ENCODE measurements around the gene PPP1R16B. TPM values are rescaled to one million over a fixed set of nuclear protein-coding genes. Genes with fewer than 3 reads are reported as not detected.
A peak's percentile ranks its signal among the peaks of the same experiment; 100 is the strongest.

Gene PPP1R16B
- total RNA-seq, 2 donors from 2014 or later = 7.3 to 8.9 TPM

GRCh38 chr20:38889792-38890496, 84.4 kb downstream of the PPP1R16B start:
- H3K27me3 ChIP-seq (replicated peaks; ENCODE audit: insufficient read depth) = no peaks in the 10 kb centered on the region
- H3K36me3 ChIP-seq = no peaks in the 10 kb centered on the region
- DNase-seq (ENCODE audit: low spot score) (no peak), ATAC-seq (ENCODE audit: insufficient number of reproducible peaks, low FRiP score, low read depth) (no peak)
- TF ChIP-seq, protein P1, sequence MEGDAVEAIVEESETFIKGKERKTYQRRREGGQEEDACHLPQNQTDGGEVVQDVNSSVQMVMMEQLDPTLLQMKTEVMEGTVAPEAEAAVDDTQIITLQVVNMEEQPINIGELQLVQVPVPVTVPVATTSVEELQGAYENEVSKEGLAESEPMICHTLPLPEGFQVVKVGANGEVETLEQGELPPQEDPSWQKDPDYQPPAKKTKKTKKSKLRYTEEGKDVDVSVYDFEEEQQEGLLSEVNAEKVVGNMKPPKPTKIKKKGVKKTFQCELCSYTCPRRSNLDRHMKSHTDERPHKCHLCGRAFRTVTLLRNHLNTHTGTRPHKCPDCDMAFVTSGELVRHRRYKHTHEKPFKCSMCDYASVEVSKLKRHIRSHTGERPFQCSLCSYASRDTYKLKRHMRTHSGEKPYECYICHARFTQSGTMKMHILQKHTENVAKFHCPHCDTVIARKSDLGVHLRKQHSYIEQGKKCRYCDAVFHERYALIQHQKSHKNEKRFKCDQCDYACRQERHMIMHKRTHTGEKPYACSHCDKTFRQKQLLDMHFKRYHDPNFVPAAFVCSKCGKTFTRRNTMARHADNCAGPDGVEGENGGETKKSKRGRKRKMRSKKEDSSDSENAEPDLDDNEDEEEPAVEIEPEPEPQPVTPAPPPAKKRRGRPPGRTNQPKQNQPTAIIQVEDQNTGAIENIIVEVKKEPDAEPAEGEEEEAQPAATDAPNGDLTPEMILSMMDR (IDR thresholded peaks at IDR 0.05) = no peak
- H3K27ac ChIP-seq = no peak overlapping the region
- H3K4me3 ChIP-seq = no peak overlapping the region
- H3K9me3 ChIP-seq = no peaks in the 10 kb centered on the region
- no peaks in the 10 kb centered on the region for H3K4me1 ChIP-seq (ENCODE audit: control insufficient read depth in 1 of 2, low read depth in 2 of 2)

- ATAC-seq (ENCODE audit: insufficient number of reproducible peaks, low FRiP score, low read depth) = no peak
- no peak for DNase-seq (ENCODE audit: low spot score)
- Histone ChIP-seq H3K9me3 (no peaks in the 10 kb centered on the region), H3K36me3 (no peaks in the 10 kb centered on the region), H3K4me1 (ENCODE audit: control insufficient read depth in 1 of 2, low read depth in 2 of 2) (no peaks in the 10 kb centered on the region), H3K27ac (no peak overlapping the region), H3K4me3 (no peak overlapping the region), H3K27me3 (replicated peaks; ENCODE audit: insufficient read depth) (no peaks in the 10 kb centered on the region)
- TF ChIP-seq, protein P1 (IDR thresholded peaks at IDR 0.05) = no peak
These were observed 85.0 kb downstream of the PPP1R16B start for GRCh38 chr20:38890497-38890818.

GRCh38 chr20:38892091-38892981, 86.8 kb downstream of the PPP1R16B start:
- TF ChIP-seq, protein P1 (IDR thresholded peaks at IDR 0.05) = no peak
- no peak overlapping the region for H3K27ac ChIP-seq
- no peaks in the 10 kb centered on the region for H3K27me3 ChIP-seq (replicated peaks; ENCODE audit: insufficient read depth)
- no peak for ATAC-seq (ENCODE audit: insufficient number of reproducible peaks, low FRiP score, low read depth)
- no peak overlapping the region for H3K4me3 ChIP-seq
- no peaks in the 10 kb centered on the region for H3K36me3 ChIP-seq
- no peaks in the 10 kb centered on the region for H3K4me1 ChIP-seq (ENCODE audit: control insufficient read depth in 1 of 2, low read depth in 2 of 2)
- no peak for DNase-seq (ENCODE audit: low spot score)
- H3K9me3 ChIP-seq = no peaks in the 10 kb centered on the region

DNA sequence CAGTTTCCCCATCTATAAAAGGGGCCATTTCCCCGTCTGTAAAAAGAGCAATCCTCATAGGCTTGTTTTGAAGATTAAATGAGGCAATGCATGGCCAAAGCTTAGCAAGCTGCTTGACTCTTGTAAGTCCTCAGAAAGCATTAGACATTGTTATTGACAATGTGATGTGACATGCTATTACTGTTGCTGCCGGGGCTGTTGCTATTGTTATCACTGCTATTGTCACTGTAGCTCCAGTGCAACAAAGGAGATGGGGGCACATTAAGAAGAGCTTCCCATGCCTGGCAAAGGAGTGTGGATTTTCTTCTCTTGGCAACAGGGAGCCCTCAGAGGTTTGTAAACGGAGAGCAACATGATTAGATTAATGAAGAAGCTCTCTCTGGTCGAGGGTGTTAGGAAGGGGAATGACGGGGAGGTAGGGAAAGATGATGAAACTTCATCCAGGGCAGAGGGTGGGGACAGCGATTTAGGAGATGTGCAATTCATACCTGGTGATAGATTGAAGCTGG, 87.6 kb downstream of the PPP1R16B start:
- TF ChIP-seq, protein P1 (IDR thresholded peaks at IDR 0.05) = no peak
- no peaks in the 10 kb centered on the region for H3K4me1 ChIP-seq (ENCODE audit: control insufficient read depth in 1 of 2, low read depth in 2 of 2)
- H3K4me3 ChIP-seq = no peak overlapping the region
- H3K27ac ChIP-seq = no peak overlapping the region
- no peaks in the 10 kb centered on the region for H3K36me3 ChIP-seq
- H3K27me3 ChIP-seq (replicated peaks; ENCODE audit: insufficient read depth) = no peaks in the 10 kb centered on the region
- ATAC-seq (ENCODE audit: insufficient number of reproducible peaks, low FRiP score, low read depth) = no peak
- no peaks in the 10 kb centered on the region for H3K9me3 ChIP-seq
- DNase-seq (ENCODE audit: low spot score) = no peak

DNA sequence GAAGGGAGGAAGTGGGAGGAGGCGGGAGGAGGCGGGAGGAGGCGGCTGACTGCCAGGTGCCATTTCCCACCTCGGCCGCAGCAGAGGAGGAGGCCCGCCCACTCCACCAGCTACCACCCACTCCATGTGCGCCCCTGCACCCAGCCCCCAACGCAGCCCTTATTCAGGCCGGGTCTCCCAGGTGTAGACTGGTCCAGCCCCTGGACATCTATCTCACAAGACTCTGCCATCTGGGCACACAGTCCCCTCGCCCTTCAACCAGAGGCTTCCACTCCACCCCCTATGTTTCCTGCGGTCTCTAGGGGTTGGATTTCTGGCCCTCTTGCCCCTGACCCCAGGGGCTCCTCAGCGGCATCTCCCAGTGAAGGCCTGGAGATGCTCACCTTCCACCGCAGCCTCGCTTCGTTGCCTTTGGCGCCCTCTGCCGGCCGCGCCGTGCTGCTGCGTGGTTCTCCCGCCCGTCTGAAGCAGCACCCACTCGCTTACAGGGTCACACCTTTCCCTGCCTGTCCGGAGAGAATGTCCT, 88.1 kb downstream of the PPP1R16B start:
- Histone ChIP-seq H3K27me3 (replicated peaks; ENCODE audit: insufficient read depth) (no peaks in the 10 kb centered on the region), H3K9me3 (no peaks in the 10 kb centered on the region), H3K4me3 (no peak overlapping the region), H3K27ac (no peak overlapping the region), H3K4me1 (ENCODE audit: control insufficient read depth in 1 of 2, low read depth in 2 of 2) (no peaks in the 10 kb centered on the region), H3K36me3 (no peaks in the 10 kb centered on the region)
- DNase-seq (ENCODE audit: low spot score) (no peak), ATAC-seq (ENCODE audit: insufficient number of reproducible peaks, low FRiP score, low read depth) (no peak)
- TF ChIP-seq, protein P1 (IDR thresholded peaks at IDR 0.05) = peak; percentile 88

Measured in thoracic aorta (tissue), 2 donors.